Fibroblast of the conjunctiva (primary cell): ENCODE measurements around the gene RTCA.
"Not testable (repeated sequence)": the region's sequence is repeated elsewhere in the genome, so short reads cannot be mapped to it uniquely, and the experiment has no call there.

Source experiments
- DNase-seq: peaks from one replicate; pipeline ENCODE4 v3.0.0-alpha.2; 2010; ENCODE audit warnings: low read depth

The RTCA gene

DNA sequence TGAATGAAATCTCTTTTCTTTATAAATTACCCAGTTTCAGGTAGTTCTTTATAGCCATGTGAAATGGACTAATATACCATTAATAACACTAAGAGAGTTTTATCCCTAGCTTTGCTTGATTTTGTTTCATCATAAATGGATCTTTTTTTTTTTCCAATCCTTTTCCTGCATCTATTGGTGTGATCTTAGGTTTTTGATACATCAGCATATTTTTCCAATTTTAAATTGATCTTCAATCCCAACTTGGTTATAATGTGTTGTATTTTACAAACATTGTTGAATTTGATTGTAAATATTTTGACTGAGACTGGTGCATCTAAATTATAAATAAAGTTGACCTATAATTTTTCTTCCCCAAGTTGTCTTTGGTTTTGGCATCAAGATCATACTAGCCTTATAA, 4.3 kb upstream of the RTCA start:
- no peak for DNase-seq

DNA sequence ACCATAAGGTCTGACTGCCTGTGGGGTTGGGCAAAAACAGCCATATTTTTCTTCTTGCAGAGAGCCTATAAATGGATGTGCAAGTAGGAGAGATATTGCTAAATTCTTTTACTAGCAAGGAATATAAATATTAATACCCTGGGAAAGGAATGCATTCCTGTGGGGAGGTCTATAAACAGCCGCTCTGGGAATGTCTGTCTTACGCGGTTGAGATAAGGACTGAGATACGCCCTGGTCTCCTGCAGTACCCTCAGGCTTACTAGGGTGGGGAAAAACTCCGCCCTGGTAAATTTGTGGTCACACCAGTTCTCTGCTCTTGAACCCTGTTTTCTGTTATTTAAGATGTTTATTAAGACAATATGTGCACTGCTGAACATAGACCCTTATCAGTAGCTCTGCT, 1.9 kb upstream of the RTCA start:
- not testable (repeated sequence) for DNase-seq

DNA sequence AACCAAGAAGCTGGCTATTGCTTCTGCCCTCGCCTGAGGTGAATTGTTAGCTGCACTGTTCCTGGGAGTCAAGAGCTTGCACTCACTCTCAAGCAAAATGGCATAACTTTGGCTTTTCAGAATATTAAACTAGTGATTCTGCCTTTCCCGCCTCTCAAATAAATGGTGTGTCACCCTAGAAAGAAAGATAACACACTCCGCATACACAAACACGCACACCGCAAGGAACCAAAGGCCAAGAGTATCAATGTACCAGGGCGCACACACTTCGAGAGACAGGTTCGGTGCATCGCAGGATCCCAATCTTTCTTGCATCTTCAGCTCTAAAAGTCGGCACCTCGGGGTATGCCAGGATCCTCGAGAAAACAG, 470 bp upstream of the RTCA start:
- DNase-seq = no peak

DNA sequence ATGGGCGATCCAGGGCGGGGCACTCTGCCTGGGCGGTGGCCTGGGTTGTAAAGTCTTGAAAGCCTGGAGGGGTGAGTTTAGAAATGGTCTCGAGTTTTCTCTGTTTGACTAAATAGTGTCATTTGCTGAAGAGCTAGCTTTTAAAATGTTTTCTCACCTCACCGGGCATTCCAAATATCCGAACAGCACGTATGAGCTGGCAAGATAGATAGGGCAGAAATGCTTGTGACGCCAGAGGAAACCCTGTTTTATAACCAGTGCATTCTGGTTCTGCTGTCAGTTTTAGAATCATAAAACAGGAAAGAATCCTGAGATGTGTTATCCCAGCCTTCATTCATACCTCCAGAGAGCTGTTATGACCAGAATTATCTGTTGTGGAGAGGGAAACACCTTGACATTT, 725 bp downstream of the RTCA start:
- DNase-seq = no peak

DNA sequence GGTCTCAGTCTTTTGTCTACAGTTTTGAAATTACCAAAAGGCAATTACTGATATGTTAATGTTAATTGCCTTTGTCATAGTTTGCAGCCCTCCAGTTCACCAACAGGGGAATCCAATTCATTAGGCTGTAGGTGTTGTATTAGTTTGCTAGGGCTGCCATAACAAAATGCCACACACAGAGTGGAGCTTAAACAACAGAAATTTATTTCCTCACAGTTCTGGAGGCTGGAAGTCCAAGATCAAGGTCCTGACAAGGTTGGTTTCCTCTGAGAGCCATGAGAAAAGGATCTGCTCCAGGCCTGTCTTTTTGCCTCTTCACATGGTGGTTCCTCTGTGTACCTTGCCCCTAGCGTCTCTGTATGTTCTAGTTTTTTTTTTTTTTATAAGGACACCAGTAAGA, 1.3 kb downstream of the RTCA start:
- no peak for DNase-seq

DNA sequence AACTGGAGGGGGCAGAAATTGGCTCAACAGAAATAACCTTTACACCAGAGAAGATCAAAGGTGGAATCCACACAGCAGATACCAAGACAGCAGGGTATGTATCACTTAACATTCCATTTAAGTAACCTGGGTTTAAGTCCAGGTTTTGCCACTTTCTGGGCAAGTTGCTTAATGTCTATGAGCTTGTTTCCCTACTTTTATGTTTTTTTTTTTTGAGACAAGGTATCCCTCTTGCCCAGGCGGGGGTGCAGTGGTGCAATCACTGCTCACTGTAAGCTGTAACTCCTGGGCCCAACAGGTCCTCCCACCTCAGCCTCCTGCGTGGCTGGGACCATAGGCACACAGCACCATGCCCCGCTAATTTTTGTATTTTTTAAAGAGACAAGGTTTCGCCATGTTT, 2.2 kb downstream of the RTCA start:
- no peak for DNase-seq

DNA sequence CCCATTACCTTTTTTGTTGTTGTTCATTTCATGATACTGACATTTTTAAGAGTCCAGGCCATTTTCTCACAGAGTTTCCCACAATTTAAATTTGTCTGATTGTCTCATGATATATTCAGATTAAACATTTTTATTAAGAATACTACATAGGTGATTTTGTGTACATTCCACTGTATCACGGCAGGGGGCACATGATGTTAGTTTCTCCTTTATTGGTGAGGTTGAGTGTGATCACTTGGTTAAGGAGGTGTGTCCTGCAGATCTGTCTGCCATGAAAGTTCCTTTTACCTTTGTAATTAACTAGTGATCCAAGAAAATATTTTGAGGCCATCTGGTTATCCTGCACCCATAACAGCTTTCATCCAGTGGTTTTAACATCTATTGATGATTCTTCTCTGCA, 11.8 kb downstream of the RTCA start:
- DNase-seq = no peak

DNA sequence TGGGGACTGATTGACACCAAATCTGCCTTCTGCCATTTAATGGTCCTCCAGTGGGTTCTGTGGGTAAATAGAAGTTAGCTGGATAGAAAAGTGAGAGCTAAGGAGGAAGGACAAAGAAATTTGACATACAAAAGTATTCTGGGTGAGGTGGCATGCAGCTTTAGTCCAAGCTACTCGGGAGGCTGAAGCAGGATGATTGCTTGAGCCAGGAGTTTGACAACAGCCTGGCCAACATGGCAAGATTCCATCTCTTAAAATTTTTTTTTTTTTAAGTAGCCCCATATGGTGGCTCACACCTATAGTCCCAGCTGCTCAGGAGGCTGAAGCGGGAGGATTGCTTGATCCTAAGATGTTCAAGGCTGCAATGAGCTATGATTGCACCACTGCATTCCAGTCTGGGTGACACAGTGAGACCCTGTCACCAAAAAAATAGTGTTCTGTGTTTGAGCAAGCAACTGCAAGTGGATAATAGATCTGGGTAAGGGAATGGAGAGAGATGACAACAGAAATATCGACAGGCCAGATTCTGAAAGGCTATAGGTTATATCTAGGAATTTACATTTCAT, 13.4 kb downstream of the RTCA start:
- DNase-seq = no peak

DNA sequence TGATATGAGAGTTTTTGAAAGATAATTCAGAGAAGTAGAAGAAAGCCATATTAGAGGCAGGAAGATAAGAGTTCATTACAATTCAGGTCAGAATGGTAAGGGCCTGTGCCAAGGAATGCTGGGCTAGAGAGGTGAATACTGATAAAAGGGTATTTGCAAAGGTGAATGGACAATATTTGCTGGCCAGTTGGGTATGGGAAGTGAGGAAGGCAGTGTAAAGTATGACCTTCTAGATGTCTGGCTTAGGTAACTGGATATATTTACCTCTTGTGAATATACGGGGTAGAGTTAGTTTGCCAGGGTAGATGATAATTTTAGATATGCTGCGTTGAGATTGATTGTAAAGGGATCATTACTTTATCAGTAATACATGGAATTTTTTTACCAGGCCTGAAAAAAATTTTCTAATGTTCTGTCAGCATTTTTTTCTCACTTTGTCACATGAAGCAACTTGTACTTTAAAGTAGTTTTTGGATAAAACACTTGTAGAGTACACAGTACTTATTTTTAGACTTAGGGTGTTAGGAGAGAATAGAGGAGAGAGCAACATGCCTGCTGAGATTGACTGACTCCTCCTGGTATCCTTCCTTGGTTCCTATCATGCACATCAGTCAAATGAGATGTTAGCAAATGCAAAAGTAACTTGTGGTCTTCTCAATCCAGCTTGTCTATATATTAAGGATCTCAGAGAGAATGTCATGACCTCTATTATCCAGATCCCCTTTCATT, 14.1 kb downstream of the RTCA start:
- no peak for DNase-seq

DNA sequence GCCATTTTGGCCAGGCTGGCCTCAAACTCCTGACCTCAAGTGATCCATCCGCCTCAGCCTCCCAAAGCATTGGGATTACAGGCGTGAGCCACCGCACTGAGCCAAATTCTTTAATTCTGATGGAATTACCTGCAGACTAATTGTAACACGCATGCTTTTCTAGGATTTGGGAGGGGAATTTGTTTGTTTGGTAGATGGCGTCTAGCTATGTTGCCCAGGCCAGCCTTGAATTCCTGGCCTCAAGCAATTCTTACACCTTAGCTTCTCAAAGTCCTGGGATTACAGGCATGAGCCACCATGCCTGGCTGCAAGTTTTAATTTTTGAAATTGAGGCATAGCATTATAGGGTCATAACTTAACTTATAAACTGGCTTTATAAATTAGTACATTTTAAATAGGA, 18.6 kb downstream of the RTCA start:
- DNase-seq = no peak

DNA sequence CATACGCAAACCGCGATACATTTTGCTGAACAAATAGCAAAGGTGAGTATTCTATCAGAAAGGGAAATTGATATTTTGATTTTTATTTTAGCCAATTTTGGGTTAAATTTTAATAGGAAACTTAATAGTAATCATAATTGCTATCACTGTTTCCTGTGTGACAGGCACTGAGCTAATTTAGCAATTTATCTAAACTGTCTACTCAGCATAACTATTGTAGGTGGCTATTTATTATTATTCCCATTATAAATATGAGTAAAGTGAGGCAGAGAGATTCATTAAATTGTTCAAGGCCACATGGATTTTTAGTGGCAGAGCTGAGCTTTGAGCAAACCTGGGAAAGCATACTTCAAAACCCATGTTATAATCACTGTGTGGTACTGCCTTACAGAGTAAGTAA, 21.1 kb downstream of the RTCA start:
- DNase-seq = no peak

DNA sequence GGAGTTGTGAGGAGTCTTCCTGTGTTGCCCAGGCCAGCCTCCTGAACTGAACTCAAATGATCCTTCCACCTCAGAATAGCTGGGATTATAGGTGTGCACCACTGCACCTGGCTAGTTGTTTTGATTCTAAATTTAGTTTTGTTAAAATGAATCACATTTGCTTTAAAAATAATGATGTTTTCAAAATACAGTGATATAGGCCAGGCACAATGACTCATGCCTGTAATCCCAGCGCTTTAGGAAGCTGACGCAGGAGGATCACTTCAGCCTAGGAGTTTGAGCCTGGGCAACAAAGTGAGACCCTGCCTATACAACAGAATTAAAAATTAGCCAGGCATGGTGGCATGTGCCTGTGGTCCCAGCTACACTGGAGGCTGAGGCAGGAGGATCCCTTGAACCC, 24.3 kb downstream of the RTCA start:
- no peak for DNase-seq

DNA sequence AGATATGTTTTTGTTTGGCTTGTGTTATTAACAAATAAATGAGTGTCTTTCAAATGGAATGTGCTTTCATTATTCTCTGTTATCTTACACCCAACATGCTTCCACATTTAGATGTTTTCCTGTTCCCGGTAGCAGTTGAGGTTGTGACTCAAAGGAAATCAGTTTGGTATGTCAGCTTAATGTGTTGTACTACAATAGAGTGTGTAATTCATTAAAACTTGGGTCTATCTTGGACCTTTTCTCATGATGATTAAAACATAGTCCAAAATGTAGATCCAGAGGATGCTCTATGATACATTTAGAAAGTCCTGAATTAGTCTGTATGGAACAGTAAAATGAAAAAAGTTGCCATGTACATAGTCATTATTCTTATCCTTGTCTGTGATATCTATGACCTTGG, 26.7 kb downstream of the RTCA start:
- DNase-seq = no peak

DNA sequence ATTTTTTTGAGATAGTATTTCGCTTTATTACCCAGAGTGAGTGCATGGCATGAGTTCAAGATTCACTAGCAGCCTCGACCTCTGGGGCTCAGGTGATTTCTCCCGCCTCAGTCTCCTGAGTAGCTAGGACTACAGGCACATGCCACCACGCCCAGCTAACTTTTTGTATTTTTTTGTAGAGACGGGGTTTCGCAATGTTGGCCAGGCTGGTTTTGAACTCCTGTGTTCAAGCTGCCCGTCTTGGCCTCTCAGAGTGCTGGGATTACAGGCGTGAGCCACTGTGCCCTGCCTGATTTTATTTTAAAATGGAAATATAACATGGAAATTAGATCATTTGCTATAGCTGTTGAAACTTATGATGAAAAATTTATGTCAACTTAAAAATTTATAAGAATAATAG, 30.1 kb downstream of the RTCA start:
- DNase-seq = no peak

DNA sequence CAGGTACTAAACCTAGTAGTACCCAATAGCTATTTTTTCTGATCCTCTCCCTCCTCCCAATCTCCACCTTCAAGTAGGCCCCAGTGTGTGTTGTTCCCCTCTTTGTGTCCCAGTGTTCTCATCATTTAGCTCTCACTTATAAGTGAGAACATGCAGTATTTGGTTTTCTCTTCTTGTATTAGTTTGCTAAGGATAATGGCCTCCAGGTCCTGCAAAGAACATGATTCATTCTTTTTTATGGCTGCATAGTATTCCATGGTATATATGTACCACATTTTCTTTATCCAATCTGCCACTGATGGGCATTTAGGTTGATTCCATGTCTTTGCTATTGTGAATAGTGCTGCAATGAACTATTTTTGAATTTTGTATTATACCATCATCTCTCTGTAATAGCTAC, 31.0 kb downstream of the RTCA start:
- DNase-seq = not testable (repeated sequence)

DNA sequence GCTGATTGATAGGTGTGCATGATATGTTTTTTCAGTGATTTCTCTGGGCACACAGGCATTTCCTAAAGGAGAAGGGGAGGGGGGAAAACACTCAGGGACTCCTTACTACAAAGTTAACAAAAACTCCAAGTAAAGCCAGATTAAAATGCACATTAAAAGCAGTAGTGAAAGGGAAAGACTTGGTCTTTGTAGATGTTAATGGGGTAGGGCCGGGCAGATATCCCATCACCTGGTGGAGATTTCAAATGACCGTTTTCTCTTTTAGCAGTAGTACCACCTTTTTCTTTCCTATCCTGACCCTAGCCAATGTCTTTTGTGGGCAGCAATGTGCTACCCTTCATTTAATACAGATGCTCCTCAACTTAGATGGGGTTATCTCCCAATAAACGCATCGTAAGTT, 32.5 kb downstream of the RTCA start:
- DNase-seq = no peak

DNA sequence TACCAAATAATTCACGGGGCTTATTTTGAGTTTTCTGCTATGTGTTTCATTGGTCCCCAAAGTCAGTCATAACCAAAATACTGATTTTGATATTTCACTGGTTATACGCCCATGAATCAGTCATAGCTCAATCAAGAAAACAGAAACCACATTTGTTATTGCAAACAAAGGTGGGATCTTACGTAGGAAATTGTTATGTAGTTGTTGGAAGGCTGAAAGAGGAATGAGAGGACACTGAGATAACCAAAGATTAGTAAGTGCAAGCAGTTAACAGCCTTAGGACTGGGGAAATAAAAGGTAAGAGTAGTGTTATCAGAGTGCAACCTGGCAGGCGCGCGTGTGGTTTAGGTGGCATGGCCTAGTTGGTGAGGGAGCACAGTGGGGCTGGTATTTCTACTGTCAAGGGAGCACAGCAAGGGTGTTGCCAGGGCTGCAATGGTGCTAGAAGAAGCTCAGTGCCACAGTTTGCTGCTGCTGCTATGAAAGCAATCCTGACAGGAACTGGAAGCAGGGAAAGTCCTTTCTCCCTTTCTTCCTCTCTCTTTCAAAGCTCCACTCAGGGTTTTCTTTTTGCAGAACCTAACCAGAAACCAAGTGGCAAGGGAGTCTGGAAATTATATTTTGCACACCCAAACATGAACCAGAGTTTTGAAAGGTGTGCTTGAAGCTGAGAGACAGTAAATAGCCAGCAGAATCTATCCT, 33.7 kb downstream of the RTCA start:
- DNase-seq = no peak

DNA sequence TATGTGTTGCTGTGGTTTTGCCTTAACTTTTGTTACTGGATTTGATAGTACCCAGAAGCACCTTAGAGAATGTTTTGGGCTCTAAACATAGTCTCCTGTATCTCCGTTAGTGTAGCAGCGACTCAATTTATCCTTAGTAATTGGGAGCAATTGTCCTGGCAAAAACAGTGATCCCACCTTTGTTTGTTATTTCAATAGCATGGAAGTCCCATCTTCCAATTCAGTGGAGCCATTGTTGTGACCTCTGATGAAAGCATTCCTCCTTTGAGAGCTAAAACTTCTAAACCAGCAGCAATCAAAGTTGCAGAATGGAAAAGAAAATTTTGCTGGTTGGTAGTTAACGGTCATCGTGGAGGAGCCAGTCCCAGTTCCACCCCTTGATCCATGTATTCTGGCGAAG, 34.7 kb downstream of the RTCA start:
- no peak for DNase-seq

DNA sequence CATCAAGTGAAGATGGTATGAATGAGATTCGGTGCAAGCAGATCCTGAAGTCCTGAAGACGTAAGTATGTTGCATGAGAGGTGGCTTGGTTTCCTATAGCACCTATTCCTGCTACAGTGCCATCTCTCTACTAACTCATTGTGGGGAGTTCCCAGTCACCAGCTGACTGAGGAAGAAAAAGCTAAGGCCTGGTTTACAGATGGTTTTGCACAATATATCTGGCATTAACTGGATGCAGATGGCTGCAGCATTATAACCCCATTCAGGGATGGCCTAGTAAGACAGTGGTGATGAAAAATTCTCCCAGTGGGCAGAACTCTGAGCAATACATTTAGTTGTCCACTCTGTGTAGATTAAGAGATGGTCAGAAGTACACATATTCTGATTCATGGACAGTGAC, 36.7 kb downstream of the RTCA start:
- DNase-seq = no peak

DNA sequence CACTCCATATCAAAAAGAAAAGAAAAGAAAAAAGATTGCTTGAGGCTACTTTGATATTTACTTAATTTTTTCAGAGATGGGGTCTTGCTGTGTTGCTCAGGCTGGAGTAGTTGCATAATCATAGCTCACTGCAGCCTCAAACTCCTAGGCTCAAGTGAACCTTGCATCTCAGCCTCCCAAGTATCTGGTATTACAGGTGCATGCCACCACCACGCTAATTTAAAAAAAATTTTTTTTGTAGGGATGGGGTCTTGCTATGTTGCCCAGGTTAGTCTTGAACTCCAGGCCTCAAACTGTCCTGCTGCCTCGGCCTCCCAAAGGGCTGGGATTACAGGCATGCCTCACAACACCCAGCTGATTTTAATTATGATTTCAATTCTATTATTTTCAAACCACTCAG, 38.2 kb downstream of the RTCA start:
- no peak for DNase-seq

DNA sequence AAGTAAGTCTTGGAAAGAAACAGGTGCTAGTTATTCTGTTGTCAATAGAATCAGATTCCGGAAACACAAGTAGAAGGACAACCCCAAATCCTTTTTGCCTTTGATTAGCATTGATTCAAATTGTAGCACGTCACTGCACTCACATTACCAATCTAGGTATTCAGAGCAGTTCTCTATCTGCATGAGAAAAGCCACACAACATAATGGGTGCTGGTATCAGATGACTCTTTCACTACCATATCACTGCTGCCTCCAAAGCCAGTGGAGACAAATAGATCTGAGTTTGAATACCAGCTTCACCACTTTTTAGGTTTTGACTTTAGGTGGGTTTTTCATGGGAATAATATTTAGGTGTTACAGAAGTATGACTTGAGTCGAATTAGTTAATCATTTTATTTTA, 38.9 kb downstream of the RTCA start:
- DNase-seq = no peak

DNA sequence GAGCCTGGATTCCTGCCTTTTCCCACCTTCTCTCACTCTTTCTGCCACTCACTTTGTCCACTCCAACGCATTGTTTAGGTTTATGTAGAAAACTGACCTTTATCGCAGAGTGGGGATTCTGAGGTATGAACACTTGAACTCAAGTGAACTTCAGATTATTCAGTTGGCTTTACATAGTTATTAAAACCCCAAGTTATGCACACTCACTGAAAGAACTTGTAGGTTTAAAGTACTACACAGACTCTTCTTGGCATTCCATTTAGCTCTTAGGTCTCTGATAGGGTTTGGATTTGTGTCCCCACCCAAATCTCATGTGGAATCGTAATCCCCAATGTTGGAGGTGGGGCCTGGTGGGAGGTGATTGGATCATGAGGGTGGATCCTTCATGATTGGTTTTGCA, 39.9 kb downstream of the RTCA start:
- DNase-seq = no peak

DNA sequence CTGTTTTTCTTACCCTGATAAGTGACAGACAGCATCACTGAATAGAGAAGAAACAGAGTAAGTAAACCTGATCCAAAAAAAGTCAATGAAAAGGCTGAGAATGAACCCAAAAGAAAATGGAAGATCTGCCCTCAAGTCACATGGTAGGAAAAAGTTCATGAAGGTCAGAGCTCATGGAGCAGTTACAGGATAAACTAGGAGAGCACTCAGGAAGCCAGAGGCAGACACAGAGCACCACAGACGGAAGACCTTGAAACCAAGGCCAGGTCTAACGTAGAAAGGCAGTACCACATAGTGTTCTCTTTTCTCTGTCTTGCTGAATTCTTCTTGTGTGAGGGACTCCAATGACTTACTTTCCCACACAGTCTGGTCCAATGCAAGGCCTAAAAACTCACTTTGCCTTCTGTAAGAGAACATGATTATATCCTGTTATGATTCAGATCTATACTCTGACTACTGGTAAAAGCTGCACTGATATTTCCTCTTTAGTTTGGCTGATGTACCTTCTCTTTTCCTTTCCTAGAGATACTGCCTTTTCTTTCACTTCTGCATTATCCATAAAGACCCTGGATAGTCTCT, 40.8 kb downstream of the RTCA start:
- DNase-seq = no peak

DNA sequence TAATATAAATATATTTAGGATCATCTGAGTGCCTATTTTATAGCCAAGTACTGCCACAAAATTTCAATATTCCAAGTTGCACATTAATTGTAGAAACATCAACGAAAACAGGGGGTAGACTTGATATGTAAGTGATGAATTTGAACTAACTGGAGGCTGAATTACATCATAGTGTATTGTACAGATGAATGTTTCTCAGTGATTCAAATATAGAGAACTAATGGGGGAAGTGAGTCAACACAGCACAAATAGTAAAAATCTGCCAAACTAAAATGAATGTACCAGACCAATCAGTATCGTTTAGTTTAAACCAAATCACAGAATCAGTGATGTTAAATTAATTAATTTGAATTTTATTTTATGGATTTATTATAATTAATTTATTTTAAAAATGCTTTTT, 42.8 kb downstream of the RTCA start:
- DNase-seq = no peak
